Sigmoid colon (tissue), 7 donors: ENCODE measurements around the gene SLC25A34. TPM values are rescaled to one million over a fixed set of nuclear protein-coding genes. Genes with fewer than 3 reads are reported as not detected.
A peak's percentile ranks its signal among the peaks of the same experiment; 100 is the strongest.

Experiments
- DNase-seq: peaks from one replicate; pipeline ENCODE4 v3.0.0-alpha.2; 2019
- H3K27ac ChIP-seq, 4 donors: fragments of 200-600 bp; sonication (generic); one replicate each; pipeline ENCODE4 v1.5.1; 2016 to 2019; ENCODE audit warnings: mild to moderate bottlenecking in 1 of 4
- H3K27me3 ChIP-seq, 3 donors: fragments of 200-600 bp; sonication (generic); one replicate each; pipeline ENCODE4 v1.5.1; 2019; ENCODE audit warnings: mild to moderate bottlenecking in 1 of 3
- H3K36me3 ChIP-seq, 4 donors: fragments of 200-600 bp; sonication (generic); one replicate each; pipeline ENCODE4 v1.5.1; 2016 to 2019
- H3K4me1 ChIP-seq, 4 donors: fragments of 200-600 bp; sonication (generic); one replicate each; pipeline ENCODE4 v1.5.1; 2017 to 2019
- H3K4me3 ChIP-seq, 4 donors: fragments of 200-600 bp; sonication (generic); one replicate each; pipeline ENCODE4 v1.5.1; 2017 to 2019; ENCODE audit warnings: mild to moderate bottlenecking in 2 of 4, moderate library complexity in 1 of 4
- H3K9me3 ChIP-seq, 4 donors: fragments of 200-600 bp in 3 of 4; sonication (generic) in 3 of 4; one replicate each; pipeline versions ENCODE4 v1.5.1 to v1.6.1; 2013 to 2019
- CTCF ChIP-seq, 4 experiments: fragments of 450-650 bp in 3 of 4; fragments of 200-600 bp in 1 of 4; IDR thresholded peaks; one replicate each; pipeline ENCODE4 v1.5.1; 2016 to 2019; ENCODE audit warnings: antibody characterized with exemption in 4 of 4, mild to moderate bottlenecking in 3 of 4, moderate library complexity in 2 of 4
- EP300 ChIP-seq, 4 donors: sonication (generic); formaldehyde crosslinking; IDR thresholded peaks; one replicate each; pipeline ENCODE4 v1.6.1; 2017; ENCODE audit warnings: antibody characterized with exemption in 4 of 4
- POLR2A ChIP-seq, 2 donors: fragments of 450-650 bp; IDR thresholded peaks; one replicate each; pipeline ENCODE4 v1.6.1; 2016; ENCODE audit warnings: antibody characterized with exemption in 2 of 2, mild to moderate bottlenecking in 2 of 2, moderate library complexity in 2 of 2
- POLR2AphosphoS5 ChIP-seq, 4 donors: sonication (generic); formaldehyde crosslinking; IDR thresholded peaks; one replicate each; pipeline ENCODE4 v1.6.1; 2017; ENCODE audit warnings: antibody characterized with exemption in 4 of 4
- whole genome bisulfite sequencing, 2 donors: extraction: QIAGEN DNeasy Blood & Tissue Kit; methylation state at CpG; one replicate each; pipeline ENCODE4 v1.1.7; 2013; 5-methylcytosine and 5-hydroxymethylcytosine counted together
- intact Hi-C: fragments of 100-400 bp; cut with DNase I; formaldehyde crosslinking; loops from one replicate; pipeline ENCODE4 v1.15.1; 2023
- polyA plus RNA-seq, 3 donors: library from polyadenylated mRNA; stranded (reverse); fragments of 200-250 nt; gene quantifications; one replicate each; pipeline ENCODE4 v1.2.3, GENCODE V29; 2013
- total RNA-seq, 4 donors: library from RNA; depleted of rRNA; stranded (reverse); fragments of >200 nt; gene quantifications; one replicate each; pipeline ENCODE4 v1.1.0, GENCODE V29; 2016
- donor health status: healthy with polysubstance abuse.
- donor health status: Bipolar disorder and iron deficiency.
- donor health status: healthy.

SLC25A34 gene
- total and polyA plus RNA-seq, 7 donors = 0.36 to 16.0 (median 1.8) TPM

- H3K36me3 ChIP-seq = no peaks in the 10 kb centered on the region
- H3K27me3 ChIP-seq = no peaks in the 10 kb centered on the region
- H3K9me3 ChIP-seq = no peaks in the 10 kb centered on the region
- WGBS, 2 donors = 9 to 38% methylated on average over 14 of the region's 14 CpGs
- no peak within 1 kb of the TSS for H3K4me3 ChIP-seq
- TF ChIP-seq EP300 (IDR thresholded peaks at IDR 0.05) (no peak), POLR2A (IDR thresholded peaks at IDR 0.05) (peak in 1 of 2 donors; percentile 23)
- intact Hi-C loops = loop anchor here (5.0 kb wide), 1 partner anchor 145 kb away; no protein-coding TSS in a partner anchor
- no peak within 1 kb of the TSS for H3K27ac ChIP-seq
- no peak for DNase-seq
- peaks cover 0 to 5% (median 0%) of the 10 kb centered on the region in 4 donors for H3K4me1 ChIP-seq
These were observed 6.3 kb downstream of the SLC25A34 start, which contains the start of gene TMEM82 for GRCh38 chr1:15742339-15742801. Gene TMEM82 (plus strand): TSS chr1:15742499. CDS start chr1:15742560, 61 bp downstream.

- DNase-seq = no peak
- intact Hi-C loops = loop anchor here (5.0 kb wide), 1 partner anchor 147 kb away; no protein-coding TSS in a partner anchor
- no peaks in the 10 kb centered on the region for H3K36me3 ChIP-seq
- peaks cover 0 to 5% (median 0%) of the 10 kb centered on the region in 4 donors for H3K4me1 ChIP-seq
- no peaks in the 10 kb centered on the region for H3K27me3 ChIP-seq
- WGBS, 2 donors = 90% methylated on average over 30 of the region's 30 CpGs
- TF ChIP-seq POLR2A (IDR thresholded peaks at IDR 0.05) (no peak), CTCF (IDR thresholded peaks at IDR 0.05) (no peak), EP300 (IDR thresholded peaks at IDR 0.05) (no peak), POLR2AphosphoS5 (IDR thresholded peaks at IDR 0.05) (no peak)
- H3K9me3 ChIP-seq = no peaks in the 10 kb centered on the region
- no peak overlapping the region for H3K4me3 ChIP-seq
- no peak overlapping the region for H3K27ac ChIP-seq
These were observed 8.1 kb downstream of the SLC25A34 start for GRCh38 chr1:15744122-15744679.

GRCh38 chr1:15747378-15747777 lies 11.3 kb downstream of the SLC25A34 start:
- no peak for DNase-seq
- Histone ChIP-seq H3K27me3 (no peaks in the 10 kb centered on the region), H3K9me3 (no peaks in the 10 kb centered on the region), H3K4me1 (no peaks in the 10 kb centered on the region), H3K4me3 (no peak overlapping the region), H3K27ac (no peak overlapping the region), H3K36me3 (no peaks in the 10 kb centered on the region)
- no peak for TF ChIP-seq POLR2AphosphoS5 (IDR thresholded peaks at IDR 0.05)
- no peak for TF ChIP-seq EP300 (IDR thresholded peaks at IDR 0.05)
- no peak for TF ChIP-seq CTCF (IDR thresholded peaks at IDR 0.05)
- no peak for TF ChIP-seq POLR2A (IDR thresholded peaks at IDR 0.05)
- 76% methylated on average over 8 of the region's 8 CpGs for WGBS, 2 donors
- intact Hi-C loops = no loop called here

GRCh38 chr1:15748264-15748663 lies 12.2 kb downstream of the SLC25A34 start:
- Histone ChIP-seq H3K36me3 (no peaks in the 10 kb centered on the region), H3K4me1 (no peaks in the 10 kb centered on the region), H3K9me3 (no peaks in the 10 kb centered on the region), H3K27ac (no peak overlapping the region), H3K27me3 (no peaks in the 10 kb centered on the region), H3K4me3 (no peak overlapping the region)
- 94 to 96% methylated on average over 5 of the region's 5 CpGs for WGBS, 2 donors
- no peak for DNase-seq
- no peak for TF ChIP-seq CTCF (IDR thresholded peaks at IDR 0.05)
- no peak for TF ChIP-seq POLR2AphosphoS5 (IDR thresholded peaks at IDR 0.05)
- TF ChIP-seq EP300 (IDR thresholded peaks at IDR 0.05) = no peak
- no peak for TF ChIP-seq POLR2A (IDR thresholded peaks at IDR 0.05)
- intact Hi-C loops = no loop called here

GRCh38 chr1:15748690-15749398 lies 12.8 kb downstream of the SLC25A34 start:
- no peak for DNase-seq
- TF ChIP-seq POLR2AphosphoS5 (IDR thresholded peaks at IDR 0.05) (no peak), EP300 (IDR thresholded peaks at IDR 0.05) (no peak), POLR2A (IDR thresholded peaks at IDR 0.05) (no peak), CTCF (IDR thresholded peaks at IDR 0.05) (no peak)
- Histone ChIP-seq H3K4me3 (no peak overlapping the region), H3K4me1 (no peaks in the 10 kb centered on the region), H3K27ac (no peak overlapping the region), H3K27me3 (no peaks in the 10 kb centered on the region), H3K36me3 (no peaks in the 10 kb centered on the region), H3K9me3 (no peaks in the 10 kb centered on the region)
- intact Hi-C loops = no loop called here
- 91 to 93% methylated on average over 10 of the region's 10 CpGs for WGBS, 2 donors
